ENCODE data around the gene SH2D3A. TPM values are rescaled to one million over a fixed set of nuclear protein-coding genes. Genes with fewer than 3 reads are reported as not detected.

Gene SH2D3A
- total RNA-seq, 4 donors from 2014 or later, result 52.4 to 77.2 (median 66.8) TPM

GRCh38 chr19:6721138-6721474 is 46.1 kb downstream of the SH2D3A start:
- H3K36me3 ChIP-seq, result no peaks in the 10 kb centered on the region
- no peak overlapping the region for H3K27ac ChIP-seq

GRCh38 chr19:6720369-6721137 is 46.7 kb downstream of the SH2D3A start, which contains the start of gene C3:
Gene C3, minus strand, starts transcription at chr19:6720650. Its CDS starts 61 bp downstream, at chr19:6720589.
- 29% methylated on average over 4 of the region's 4 CpGs for WGBS
- H3K4me3 ChIP-seq, result peak within 1 kb of the TSS; percentile 16
- DNase-seq (ENCODE audit: low spot score in 2 of 2), result peak in 1 of 2 donors; percentile 85

More at GRCh38 chr19:6721138-6721474, 46.1 kb downstream of the SH2D3A start:
- TF ChIP-seq POLR2A (IDR thresholded peaks at IDR 0.05), result no peak
- no peak for TF ChIP-seq CTCF (IDR thresholded peaks at IDR 0.05)
- TF ChIP-seq EP300 (IDR thresholded peaks at IDR 0.05), result no peak
- TF ChIP-seq POLR2AphosphoS5 (IDR thresholded peaks at IDR 0.05), result no peak
- peaks cover 24% of the 10 kb centered on the region for H3K4me1 ChIP-seq
- no peaks in the 10 kb centered on the region for H3K27me3 ChIP-seq
- no peaks in the 10 kb centered on the region for H3K9me3 ChIP-seq
- no peak for DNase-seq (ENCODE audit: low spot score in 2 of 2)
- no peak overlapping the region for H3K4me3 ChIP-seq

GRCh38 chr19:6719992-6720368 is 47.3 kb downstream of the SH2D3A start:
- Histone ChIP-seq H3K27ac (no peak overlapping the region), H3K4me1 (peaks cover 24% of the 10 kb centered on the region), H3K4me3 (peak overlapping the region; percentile 14), H3K9me3 (no peaks in the 10 kb centered on the region), H3K36me3 (no peaks in the 10 kb centered on the region), H3K27me3 (no peaks in the 10 kb centered on the region)
- TF ChIP-seq POLR2A (IDR thresholded peaks at IDR 0.05) (no peak), POLR2AphosphoS5 (IDR thresholded peaks at IDR 0.05) (no peak), CTCF (IDR thresholded peaks at IDR 0.05) (no peak), EP300 (IDR thresholded peaks at IDR 0.05) (no peak)
- DNase-seq (ENCODE audit: low spot score in 2 of 2), result no peak
- 82% methylated on average over 3 of the region's 3 CpGs for WGBS

More at GRCh38 chr19:6720369-6721137, 46.7 kb downstream of the SH2D3A start, which contains the start of gene C3:
- H3K27me3 ChIP-seq, result no peaks in the 10 kb centered on the region
- no peaks in the 10 kb centered on the region for H3K9me3 ChIP-seq
- TF ChIP-seq POLR2AphosphoS5 (IDR thresholded peaks at IDR 0.05) (no peak), CTCF (IDR thresholded peaks at IDR 0.05) (no peak), POLR2A (IDR thresholded peaks at IDR 0.05) (peak in 1 of 2 donors; percentile 52), EP300 (IDR thresholded peaks at IDR 0.05) (no peak)
- peaks cover 24% of the 10 kb centered on the region for H3K4me1 ChIP-seq
- H3K27ac ChIP-seq, result no peak within 1 kb of the TSS
- H3K36me3 ChIP-seq, result no peaks in the 10 kb centered on the region

- H3K4me1 ChIP-seq, result peaks cover 24% of the 10 kb centered on the region
- H3K9me3 ChIP-seq, result no peaks in the 10 kb centered on the region
- peak overlapping the region; percentile 16 for H3K4me3 ChIP-seq
- H3K27me3 ChIP-seq, result no peaks in the 10 kb centered on the region
- H3K36me3 ChIP-seq, result no peaks in the 10 kb centered on the region
- DNase-seq (ENCODE audit: low spot score in 2 of 2), result no peak
- 76% methylated on average over 6 of the region's 6 CpGs for WGBS
- TF ChIP-seq CTCF (IDR thresholded peaks at IDR 0.05) (no peak), POLR2AphosphoS5 (IDR thresholded peaks at IDR 0.05) (no peak), EP300 (IDR thresholded peaks at IDR 0.05) (no peak), POLR2A (IDR thresholded peaks at IDR 0.05) (no peak)
- no peak overlapping the region for H3K27ac ChIP-seq
These were observed 47.7 kb downstream of the SH2D3A start for GRCh38 chr19:6719540-6719861.

- WGBS, result 74% methylated on average over 13 of the region's 21 CpGs
- H3K27ac ChIP-seq, result no peak overlapping the region
- no peak for TF ChIP-seq EP300 (IDR thresholded peaks at IDR 0.05)
- TF ChIP-seq CTCF (IDR thresholded peaks at IDR 0.05), result no peak
- TF ChIP-seq POLR2AphosphoS5 (IDR thresholded peaks at IDR 0.05), result no peak
- no peak for TF ChIP-seq POLR2A (IDR thresholded peaks at IDR 0.05)
- H3K27me3 ChIP-seq, result no peaks in the 10 kb centered on the region
- peak overlapping the region; percentile 16 for H3K4me3 ChIP-seq
- no peaks in the 10 kb centered on the region for H3K9me3 ChIP-seq
- H3K4me1 ChIP-seq, result peaks cover 24% of the 10 kb centered on the region
- H3K36me3 ChIP-seq, result no peaks in the 10 kb centered on the region
- DNase-seq (ENCODE audit: low spot score in 2 of 2), result peak in 1 of 2 donors; percentile 72
These were observed 48.3 kb downstream of the SH2D3A start for GRCh38 chr19:6718741-6719539.
